Activated effector memory CD4-positive, alpha-beta T cell treated with Interleukin-2 at 50 U/mL for 16 hours (primary cell): ENCODE results near the gene EPSTI1.
"Not testable (repeated sequence)": the region's sequence is repeated elsewhere in the genome, so short reads cannot be mapped to it uniquely, and the experiment has no call there.

ENCODE experiments used
- DNase-seq: peaks from one replicate; pipeline ENCODE4 v3.0.0-alpha.2; 2020

The EPSTI1 gene

DNA sequence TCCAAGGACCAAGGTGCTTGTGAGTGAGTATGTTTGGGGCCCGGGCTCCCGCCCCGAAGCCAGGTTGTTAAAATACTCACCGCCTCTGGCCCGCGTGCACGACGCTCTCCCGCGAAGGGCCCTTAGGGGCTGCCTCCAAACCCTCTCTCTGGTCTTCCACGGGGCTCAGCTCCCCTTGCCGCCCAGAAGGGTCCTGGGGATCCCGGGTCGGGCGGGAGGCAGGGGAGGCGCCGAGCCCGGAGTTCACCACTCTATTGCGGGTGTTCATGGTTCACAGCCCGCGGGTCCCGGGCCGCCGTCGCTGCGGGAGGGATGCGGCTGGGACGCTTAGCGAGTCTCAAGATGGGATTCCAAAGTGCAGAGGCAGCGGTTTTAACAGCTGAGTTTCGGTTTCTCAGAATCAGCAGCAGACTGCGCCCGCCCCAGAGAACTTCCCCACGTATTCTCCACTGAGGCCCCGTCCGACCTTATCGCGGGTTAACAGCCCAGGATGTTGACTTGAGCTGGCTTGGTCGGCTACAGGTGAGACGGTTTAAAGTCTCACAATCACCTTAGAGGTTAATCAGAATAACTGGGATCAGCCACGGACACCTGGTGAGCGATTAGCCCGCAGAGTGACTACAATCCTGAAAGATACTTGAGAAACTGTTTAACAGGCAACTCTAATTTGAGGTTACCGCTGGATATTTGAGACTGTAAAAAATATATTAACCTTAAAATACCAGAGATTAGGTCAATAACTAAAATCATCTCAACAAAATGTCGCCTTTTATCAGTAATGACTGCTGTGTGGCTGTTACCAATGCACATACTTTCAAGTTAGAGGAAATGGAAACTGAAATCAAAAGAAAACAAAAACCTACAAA lies at the start of gene EPSTI1:
Gene EPSTI1, minus strand, starts transcription at position 344 of the 866 bp plus-strand sequence. Its CDS starts 76 bp downstream, at position 268.
- peak; percentile 65 for DNase-seq

DNA sequence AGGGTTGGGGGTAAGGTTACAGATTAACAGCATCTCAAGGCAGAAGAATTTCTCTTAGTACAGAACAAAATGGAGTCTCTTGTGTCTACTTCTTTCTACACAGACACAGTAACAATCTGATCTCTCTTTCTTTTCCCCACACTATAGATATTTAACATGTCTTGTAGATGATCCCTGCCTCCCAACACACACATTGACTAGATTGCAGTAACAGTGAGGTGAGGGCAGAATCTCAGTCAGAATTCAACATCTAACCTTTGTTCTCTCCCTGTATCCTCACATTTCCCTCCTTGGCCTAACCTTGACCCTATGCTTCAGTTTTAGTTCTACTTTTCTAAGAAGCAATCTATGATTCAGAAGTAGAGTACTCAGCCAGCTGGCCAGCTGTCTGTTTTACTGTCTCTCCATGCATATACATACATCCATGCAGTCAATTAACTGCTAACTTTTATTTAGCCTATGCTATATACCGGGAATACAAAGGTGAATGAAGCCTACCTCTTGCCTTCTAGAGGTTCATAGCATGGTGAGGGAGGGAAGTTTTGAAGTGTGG lies 49.4 kb upstream of the EPSTI1 start:
- no peak for DNase-seq

DNA sequence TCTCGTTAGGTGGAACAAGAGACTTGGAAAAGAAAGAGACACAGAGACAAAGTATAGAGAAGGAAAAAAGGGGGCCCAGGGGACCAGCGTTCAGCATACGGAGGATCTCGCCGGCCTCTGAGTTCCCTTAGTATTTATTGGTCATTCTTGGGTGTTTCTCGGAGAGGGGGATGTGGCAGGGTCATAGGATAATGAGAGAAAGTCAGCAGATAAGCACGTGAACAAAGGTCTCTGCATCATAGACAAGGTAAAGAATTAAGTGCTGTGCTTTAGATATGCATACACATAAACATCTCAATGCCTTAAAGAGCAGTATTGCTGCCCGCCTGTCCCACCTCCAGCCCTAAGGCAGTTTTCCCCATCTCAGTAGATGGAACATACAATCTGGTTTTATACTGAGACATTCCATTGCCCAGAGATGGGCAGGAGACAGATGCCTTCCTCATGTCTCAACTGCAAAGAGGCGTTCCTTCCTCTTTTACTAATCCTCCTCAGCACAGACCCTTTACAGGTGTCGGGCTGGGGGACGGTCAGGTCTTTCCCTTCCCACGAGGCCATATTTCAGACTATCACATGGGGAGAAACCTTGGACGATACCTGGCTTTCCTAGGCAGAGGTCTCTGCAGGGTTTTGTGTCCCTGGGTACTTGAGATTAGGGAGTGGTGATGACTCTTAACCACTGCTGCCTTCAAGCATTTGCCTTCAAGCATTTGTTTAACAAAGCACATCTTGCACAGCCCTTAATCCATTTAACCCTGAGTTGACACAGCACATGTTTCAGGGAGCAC lies 48.7 kb upstream of the EPSTI1 start:
- not testable (repeated sequence) for DNase-seq

DNA sequence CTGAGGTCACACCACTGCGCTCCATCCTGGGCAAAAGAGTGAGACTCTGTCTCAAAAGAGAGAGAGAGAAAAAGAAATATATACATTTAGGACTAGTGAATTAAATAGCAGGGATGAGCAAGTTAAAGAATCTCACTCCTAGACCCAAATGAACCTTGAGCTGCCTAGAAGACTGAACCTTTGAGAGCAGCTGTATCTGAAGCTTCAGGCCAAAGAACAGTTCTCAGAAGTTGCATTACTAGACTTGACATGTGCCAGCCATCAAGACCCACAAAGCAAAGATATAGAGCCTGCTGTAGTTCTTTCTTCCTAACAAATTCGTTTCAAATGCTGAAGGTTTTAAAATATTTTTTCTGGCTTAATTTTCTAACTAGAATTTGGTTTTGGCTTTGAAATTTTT lies 47.9 kb upstream of the EPSTI1 start:
- DNase-seq: no peak

DNA sequence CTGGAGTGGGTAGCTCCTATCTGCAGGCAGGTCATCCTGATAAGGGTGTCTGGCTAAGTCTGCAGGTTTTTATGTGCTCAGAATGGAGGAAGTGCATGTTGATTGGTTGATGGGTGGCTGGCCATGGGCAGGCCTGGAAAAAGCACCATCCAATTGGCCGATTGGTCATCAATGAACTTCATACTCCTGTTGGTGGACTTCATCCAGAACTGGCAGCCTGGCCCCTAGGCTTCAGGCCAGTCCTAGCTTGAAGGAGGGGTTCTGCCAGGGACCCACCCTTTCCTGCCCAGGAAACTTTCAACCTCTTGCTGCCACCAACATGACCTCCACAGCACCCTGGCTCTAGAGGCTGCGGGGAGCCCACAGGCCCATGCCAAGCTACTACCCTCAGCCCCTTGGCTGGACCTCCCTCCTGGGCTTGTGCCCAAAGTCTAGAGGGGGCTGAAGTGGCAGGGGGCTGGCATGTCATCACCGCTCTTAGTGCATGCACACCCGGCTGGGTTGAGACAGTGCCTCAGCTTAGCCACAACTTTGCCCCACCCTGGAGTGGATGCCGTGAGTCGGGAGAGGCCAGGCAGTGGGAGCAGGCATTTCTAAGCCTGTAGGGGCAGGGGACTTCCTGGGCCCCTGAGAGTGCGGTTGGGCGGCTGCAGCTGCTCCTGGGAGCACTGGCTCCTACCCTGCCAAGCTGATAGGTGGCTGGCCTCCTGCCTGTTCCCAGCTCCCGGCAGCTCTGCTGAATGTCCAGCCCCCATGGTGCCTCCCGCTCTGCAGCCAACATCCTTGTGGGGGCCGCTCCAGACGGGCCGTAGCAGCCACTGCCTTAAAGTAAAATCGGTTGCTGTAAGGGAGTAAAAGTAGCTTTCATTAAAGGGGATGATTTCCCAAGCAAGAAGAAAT lies 44.6 kb upstream of the EPSTI1 start:
- no peak for DNase-seq

DNA sequence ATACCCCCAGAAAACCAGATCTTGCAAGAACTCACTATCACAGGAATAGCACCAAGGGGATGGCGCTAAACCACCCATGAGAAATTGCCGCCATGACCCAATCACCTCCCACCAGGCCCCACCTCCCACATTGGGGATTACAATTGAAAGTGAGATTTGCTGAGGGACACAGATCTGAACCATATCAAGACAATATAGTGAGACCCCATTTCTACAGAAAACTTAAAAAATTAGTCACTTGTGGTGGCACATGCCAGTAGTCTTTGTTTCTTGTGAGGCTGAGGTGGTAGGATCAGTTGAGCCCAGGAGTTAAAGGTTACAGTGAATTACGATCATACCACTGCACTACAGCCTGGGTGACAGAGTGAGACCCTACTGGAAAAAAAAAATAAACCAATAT lies 41.0 kb upstream of the EPSTI1 start:
- no peak for DNase-seq

DNA sequence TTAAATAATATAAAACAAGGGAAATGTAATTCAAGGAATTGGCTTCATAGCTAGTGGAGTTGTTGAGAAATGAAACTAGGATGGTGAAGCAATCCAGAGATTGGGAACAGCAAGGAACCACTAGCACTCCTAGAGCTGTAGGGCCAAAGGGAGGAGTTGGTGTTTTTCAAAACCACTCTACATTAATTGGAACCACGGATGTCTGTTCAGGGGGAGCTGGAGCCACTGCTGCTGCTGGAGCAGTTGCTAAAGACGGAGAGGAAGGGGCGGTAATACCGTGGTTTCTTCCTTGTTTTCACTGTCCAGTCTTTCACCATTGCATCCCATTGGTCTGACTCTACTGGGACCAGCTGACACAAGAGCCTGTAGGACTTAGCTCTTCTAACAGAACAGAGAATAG lies 39.8 kb upstream of the EPSTI1 start:
- DNase-seq: no peak

DNA sequence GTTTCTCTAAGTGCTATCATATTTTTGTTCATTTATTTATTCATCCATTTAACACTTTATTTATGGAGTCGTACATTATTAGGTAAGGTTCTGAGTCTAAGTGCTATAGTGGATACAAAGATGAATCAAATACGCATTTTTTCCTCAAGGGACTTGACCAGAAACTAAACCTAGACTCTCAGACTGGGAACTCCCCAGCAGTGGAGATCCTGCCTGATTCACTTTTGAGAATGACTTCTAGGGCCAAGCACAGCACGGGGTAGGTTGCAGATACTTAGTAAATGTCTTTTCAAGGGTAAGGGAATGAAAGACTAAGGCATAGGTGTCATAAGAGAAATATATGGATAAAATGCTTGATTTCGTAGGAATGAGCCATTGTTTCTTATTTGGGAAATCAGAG lies 38.5 kb upstream of the EPSTI1 start:
- no peak for DNase-seq

DNA sequence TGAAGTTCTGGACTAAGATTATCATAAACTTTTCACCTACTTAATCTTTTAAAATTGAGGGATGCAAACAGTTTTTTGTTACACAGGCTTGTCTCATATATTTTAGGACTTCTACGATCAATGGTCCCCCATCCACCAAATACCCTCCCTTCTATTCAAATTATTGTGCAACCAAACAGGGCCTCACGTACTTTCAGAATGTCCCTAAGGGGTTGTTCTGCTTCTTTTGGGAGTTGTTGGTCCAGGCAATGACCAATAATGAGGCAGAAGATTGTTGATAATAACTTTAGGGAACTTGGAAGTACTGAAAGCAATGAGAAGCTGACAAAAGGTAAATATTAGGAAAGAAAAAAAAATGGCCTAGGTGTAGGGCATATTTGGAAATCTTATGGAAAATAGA lies 34.2 kb upstream of the EPSTI1 start:
- no peak for DNase-seq

DNA sequence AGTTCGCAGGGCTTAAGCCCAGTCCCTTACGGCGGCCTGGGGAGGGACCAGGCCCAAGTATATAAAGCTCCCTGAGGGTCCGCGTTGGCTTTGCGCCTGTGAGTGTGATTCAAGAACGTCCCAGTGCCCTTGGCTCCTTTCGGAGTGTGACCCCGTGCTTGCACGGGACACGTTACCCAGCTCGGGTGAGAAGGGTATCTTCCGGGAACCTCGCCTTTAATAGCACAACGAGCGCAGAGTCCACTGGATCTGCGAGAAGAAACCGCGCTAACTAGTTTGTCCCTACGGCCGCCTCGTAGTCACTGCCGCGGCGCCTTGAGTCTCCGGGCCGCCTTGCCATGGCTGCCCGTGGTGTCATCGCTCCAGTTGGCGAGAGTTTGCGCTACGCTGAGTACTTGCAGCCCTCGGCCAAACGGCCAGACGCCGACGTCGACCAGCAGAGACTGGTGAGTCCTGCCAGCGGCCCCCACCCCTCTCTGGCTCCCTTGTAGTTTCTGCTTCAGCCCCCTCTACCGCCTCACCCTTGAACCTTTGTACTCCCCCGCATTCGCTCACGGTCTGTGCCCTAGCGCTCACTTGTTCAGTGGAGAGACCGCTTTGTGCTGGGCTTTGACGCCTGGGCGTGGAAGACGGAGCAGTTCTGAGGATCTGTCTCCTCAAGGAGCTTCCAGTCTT lies 31.4 kb upstream of the EPSTI1 start, which contains the start of gene DNAJC15:
Gene DNAJC15, plus strand, starts transcription at position 298 of the 675 bp plus-strand sequence. Its CDS starts 41 bp downstream, at position 339.
- peak; percentile 52 for DNase-seq

DNA sequence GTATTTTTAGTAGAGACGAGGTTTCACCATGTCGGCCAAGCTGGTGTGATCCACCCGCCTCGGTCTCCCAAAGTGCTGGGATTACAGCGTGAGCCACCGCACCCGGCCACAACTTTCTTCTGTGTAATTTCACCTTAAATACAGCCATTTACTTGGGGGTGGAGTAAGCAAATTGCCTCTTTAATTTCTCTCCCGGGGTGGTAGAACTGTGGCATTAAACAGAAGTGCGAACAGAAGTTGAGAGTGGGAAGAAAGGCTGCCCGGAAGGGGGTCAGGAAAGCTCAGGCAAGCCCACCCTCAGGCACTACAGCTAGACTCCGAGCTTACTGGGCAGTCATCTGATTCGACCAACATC lies 30.9 kb upstream of the EPSTI1 start:
- DNase-seq: no peak

GRCh38 chr13:43021926-43022670 lies 30.1 kb upstream of the EPSTI1 start:
- no peak for DNase-seq

DNA sequence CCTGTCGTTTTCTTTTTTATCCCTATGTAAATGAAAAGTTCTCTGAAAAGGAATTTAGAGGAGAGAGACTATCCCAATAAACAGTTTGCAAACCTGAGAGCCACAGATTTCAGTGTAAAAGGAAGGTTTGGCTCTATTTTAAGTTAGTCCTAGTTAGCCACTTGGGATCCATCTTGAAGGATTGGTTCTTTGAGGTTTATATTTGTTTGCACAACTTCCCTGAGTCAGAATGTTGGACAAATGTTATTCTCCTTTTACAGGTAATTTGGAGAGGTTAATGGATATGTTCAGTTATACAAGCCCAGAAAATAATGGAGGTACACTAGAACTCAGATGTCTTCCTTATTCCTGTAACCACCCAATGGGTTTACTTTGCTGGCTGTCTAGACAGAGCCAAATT lies 28.8 kb upstream of the EPSTI1 start:
- DNase-seq: no peak

GRCh38 chr13:43019811-43020210 lies 27.8 kb upstream of the EPSTI1 start:
- no peak for DNase-seq

- DNase-seq: no peak
Measured at GRCh38 chr13:43016226-43016625, 24.2 kb upstream of the EPSTI1 start.

DNA sequence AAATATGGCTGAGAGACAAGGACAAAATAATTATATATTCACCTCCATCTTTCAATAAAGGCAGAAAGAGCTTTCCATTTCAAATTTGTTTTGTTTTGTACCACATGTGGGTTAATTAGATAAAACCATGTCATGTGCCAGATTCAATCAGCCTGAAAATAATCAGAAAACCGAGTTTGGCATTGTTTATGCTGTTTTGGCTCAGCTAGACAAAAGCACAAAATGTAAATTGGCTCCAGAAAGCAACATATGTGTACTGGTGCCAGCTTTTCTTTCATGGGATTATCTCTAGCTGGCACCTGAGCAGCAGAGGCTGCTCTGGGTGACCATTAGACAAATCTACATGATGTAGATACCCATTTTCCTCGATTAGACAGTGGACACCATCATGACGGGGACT lies 22.1 kb upstream of the EPSTI1 start:
- no peak for DNase-seq

DNA sequence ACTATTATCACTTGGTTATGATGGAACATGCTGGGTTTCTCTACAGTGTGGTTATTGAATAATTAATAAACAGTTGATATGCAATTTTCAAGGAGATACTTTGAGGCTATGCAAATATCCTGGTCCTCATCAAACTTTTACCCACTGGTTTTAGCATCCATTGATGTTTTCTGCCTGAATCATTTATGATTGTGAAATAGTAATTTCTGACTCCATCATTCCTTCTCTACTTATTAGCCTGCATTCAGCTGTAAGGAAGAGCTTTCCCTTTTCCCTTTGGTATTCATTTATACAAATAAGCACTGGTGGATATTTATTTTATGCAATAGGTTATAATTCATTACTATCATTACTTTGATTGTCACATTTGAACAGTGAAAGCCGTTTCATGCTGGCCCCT lies 17.5 kb upstream of the EPSTI1 start:
- no peak for DNase-seq

- DNase-seq: no peak
Measured at GRCh38 chr13:43008596-43008995, 16.6 kb upstream of the EPSTI1 start.

DNA sequence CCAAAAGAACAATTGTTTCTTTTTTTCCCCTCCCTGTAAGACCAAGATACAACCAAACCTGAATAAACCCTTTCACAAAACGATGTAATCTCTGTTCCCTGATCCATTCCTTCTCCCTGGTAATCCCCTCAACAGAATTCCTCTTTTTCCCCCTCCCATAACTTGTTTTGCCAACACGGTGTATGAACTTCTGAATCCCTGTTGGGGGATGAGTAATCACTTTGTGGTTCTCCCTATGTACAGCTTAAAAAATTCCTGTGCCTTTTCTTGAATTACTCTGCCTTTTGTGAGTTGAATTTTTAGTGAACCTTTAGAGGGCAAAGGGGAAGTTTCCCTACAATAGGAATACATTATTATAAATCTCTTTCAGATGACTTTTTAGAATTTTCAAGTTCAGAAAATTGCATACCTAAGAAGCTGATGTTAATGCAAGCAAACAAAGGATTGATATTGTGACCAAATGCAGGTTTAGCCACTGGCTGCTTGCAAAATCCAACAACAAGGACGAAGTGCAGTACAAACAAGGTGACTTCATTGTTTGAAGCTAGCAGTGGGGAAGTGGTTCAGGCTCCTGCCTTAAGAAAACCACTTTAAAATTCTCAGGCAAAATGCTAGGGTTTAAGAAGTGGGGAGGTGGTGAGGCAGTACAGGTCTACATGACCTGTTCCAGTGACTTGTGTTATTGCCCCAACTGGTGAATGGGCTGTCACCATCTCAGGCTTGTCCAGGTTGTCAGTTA lies 15.0 kb upstream of the EPSTI1 start:
- DNase-seq: no peak

DNA sequence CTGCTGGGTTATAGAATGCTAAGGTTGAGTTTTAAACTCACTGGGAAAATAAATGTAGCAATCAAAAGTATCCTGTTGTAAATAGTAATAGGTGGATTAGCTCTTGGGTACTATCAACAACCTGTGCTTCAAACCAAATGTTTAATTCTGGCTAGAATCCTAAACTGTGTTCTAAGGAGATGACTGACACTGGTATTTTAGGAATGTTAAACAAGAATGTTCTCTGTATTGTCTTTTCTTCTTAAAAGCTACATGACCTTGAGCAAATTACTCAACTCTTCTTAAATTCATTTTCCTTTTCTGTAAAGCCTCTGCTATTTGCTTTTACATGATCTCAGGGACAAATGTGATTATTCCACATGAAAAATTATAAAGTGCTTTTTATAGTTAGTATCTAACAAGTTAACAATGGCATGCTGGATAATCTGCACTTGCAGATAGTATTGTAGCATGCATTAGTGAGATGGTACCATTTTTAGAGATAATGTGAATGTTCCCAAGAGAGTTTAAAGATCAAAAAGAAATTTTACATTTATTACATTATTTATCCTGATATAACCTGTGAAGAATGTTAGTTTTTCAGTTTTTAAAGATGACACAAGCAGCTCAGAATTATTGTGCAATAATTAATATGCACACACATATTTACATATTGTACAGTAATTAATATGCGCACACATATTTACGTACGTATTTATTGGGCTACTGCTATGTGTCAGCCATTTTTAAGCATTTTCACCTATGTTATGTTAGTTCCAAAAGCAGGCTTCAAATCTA lies 13.6 kb upstream of the EPSTI1 start:
- no peak for DNase-seq
